ENCODE results near the gene AMIGO3.

GRCh38 chr3:49707113-49707480 is 12.4 kb downstream of the AMIGO3 start:
- TF ChIP-seq CTCF (IDR thresholded peaks at IDR 0.05; ENCODE audit: insufficient read depth, low read length, poor library complexity, severe bottlenecking) = no peak
- TF ChIP-seq EZH2phosphoT487 (conservative IDR thresholded peaks at IDR 0.05; ENCODE audit: low read length) = no peak

Measured in SU-DHL-6 (cell line).